ENCODE data around the gene HSP90B1. TPM values are rescaled to one million over a fixed set of nuclear protein-coding genes. Genes with fewer than 3 reads are reported as not detected.

Gene HSP90B1
- total and polyA plus RNA-seq, 2 of the 13 experiments (the other 11 are each of a cell fraction or from before 2014, with no cell fraction given): 800 to 954 TPM

DNA sequence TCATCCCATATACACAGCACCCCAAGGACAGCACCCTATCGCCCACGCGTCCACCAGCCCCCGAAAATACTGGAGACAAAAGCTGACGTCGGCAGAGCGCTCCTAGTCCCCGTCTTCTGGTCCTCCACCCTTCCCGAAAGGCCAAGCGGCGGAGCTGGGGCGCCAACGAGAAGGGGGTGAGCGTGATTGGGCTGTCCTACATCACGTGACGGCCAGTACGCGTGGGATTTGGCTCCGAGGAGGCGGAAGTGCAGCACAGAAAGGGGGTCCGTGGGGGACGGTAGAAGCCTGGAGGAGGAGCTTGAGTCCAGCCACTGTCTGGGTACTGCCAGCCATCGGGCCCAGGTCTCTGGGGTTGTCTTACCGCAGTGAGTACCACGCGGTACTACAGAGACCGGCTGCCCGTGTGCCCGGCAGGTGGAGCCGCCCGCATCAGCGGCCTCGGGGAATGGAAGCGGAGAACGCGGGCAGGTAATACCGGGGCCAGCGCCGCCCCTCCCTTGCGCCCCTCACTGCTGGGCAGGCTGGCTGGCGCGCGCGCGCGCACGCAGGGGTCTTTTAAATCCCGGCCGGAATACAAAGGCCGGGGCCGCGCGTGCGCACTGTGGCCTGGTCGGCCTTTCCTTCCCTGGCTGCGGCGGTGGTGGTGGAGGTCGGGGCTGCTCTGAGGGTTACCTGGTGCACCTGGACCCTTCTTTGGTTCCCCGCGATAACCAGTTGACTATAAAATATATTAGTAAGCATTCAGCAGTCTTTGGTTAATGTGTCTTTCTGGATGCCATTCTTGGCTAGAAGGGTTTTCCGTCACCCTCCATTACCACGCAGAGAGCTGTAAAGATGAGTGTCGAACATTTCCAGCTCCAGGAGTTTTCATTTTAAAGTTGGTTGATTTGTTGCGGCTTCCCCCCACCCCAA is 35.6 kb downstream of the HSP90B1 start, which contains the start of gene TDG (continued):
- TF ChIP-seq, protein P1, sequence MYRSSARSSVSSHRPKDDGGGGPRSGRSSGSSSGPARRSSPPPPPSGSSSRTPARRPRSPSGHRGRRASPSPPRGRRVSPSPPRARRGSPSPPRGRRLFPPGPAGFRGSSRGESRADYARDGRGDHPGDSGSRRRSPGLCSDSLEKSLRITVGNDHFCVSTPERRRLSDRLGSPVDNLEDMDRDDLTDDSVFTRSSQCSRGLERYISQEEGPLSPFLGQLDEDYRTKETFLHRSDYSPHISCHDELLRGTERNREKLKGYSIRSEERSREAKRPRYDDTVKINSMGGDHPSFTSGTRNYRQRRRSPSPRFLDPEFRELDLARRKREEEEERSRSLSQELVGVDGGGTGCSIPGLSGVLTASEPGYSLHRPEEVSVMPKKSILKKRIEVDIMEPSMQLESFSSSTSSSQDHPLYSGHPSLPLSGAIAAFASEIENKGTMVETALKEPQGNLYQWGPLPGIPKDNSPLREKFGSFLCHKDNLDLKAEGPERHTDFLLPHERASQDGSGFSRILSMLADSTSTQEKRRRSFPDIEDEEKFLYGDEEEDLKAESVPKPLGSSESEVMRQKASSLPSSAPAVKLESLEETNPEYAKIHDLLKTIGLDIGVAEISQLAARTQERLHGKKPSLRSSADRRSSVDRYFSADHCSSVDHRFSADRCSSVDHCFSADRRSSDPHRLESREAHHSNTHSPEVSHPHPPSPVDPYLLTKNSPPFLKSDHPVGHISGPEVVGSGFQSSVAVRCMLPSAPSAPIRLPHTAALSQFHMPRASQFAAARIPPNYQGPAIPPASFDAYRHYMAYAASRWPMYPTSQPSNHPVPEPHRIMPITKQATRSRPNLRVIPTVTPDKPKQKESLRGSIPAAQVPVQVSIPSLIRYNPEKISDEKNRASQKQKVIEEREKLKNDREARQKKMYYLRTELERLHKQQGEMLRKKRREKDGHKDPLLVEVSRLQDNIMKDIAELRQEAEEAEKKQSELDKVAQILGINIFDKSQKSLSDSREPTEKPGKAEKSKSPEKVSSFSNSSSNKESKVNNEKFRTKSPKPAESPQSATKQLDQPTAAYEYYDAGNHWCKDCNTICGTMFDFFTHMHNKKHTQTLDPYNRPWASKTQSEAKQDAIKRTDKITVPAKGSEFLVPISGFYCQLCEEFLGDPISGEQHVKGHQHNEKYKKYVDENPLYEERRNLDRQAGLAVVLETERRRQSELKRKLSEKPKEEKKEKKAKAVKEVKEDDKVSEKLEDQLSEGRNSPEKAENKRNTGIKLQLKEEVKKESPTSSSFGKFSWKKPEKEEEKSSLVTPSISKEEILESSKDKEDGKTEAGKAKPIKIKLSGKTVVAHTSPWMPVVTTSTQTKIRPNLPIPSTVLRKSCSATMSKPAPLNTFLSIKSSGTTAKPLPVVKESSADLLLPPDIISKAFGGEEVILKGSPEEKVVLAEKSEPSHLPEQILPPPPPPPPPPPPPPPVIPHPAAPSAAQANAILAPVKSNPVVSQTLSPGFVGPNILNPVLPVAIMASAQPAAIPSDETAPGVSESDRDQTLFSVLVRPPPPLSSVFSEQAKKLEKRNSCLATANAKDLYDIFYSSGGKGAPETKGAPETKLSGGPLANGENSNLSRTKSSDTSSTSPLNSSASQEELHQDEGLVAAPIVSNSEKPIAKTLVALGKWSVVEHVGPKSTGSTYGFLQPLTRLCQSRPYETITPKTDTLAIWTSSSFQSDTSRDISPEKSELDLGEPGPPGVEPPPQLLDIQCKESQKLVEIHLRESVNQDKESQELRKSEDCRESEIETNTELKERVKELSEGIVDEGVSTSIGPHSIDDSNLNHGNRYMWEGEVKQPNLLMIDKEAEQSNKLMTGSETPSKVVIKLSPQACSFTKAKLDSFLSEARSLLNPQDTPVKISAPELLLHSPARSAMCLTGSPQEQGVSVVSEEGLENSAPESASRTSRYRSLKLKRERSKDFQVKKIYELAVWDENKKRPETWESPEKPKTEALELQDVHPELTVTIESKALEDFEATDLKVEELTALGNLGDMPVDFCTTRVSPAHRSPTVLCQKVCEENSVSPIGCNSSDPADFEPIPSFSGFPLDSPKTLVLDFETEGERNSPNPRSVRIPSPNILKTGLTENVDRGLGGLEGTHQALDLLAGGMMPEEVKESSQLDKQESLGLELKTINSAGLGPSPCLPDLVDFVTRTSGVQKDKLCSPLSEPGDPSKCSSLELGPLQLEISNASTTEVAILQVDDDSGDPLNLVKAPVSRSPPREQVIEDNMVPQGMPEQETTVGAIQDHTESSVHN (CRISPR knock-in tag; IDR thresholded peaks at IDR 0.05): peak; percentile 18; the same call in 1 of the 2 replicates
- TF ChIP-seq GPN1 (CRISPR knock-in tag; IDR thresholded peaks at IDR 0.05; ENCODE audit: borderline replicate concordance) (peak; percentile 22; the same call in 1 of the 2 replicates), IRF2 (CRISPR knock-in tag; IDR thresholded peaks at IDR 0.05) (peak; percentile 81), ZNF430 (CRISPR knock-in tag; IDR thresholded peaks at IDR 0.05) (peak; percentile 79; the same call in 1 of the 2 replicates), ZSCAN31 (CRISPR knock-in tag; IDR thresholded peaks at IDR 0.05; ENCODE audit: low read depth) (peak; percentile 90; the same call in 1 of the 2 replicates), HOXD1 (CRISPR knock-in tag; IDR thresholded peaks at IDR 0.05) (0 out of 2 replicates have a peak, but pooled peaks have one; percentile 45), NONO (IDR thresholded peaks at IDR 0.05) (no peak), NONO (CRISPR knock-in tag; conservative IDR thresholded peaks at IDR 0.05) (peak; percentile 95; the same call in 1 of the 2 replicates), KLF11 (CRISPR knock-in tag; IDR thresholded peaks at IDR 0.05) (peak; percentile 75), ZNF768 (CRISPR knock-in tag; IDR thresholded peaks at IDR 0.05) (peak; percentile 73), ZNF124 (CRISPR knock-in tag; IDR thresholded peaks at IDR 0.05) (peak; percentile 58; the same call in 1 of the 2 replicates), ZSCAN21 (CRISPR knock-in tag; IDR thresholded peaks at IDR 0.05; ENCODE audit: borderline replicate concordance) (peak; percentile 76; the same call in 1 of the 2 replicates), DR1 (CRISPR knock-in tag; IDR thresholded peaks at IDR 0.05) (peak; percentile 94)
- TF ChIP-seq, protein P2, sequence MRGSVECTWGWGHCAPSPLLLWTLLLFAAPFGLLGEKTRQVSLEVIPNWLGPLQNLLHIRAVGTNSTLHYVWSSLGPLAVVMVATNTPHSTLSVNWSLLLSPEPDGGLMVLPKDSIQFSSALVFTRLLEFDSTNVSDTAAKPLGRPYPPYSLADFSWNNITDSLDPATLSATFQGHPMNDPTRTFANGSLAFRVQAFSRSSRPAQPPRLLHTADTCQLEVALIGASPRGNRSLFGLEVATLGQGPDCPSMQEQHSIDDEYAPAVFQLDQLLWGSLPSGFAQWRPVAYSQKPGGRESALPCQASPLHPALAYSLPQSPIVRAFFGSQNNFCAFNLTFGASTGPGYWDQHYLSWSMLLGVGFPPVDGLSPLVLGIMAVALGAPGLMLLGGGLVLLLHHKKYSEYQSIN (CRISPR knock-in tag; IDR thresholded peaks at IDR 0.05; ENCODE audit: borderline replicate concordance): no peak
- TF ChIP-seq, protein P3, sequence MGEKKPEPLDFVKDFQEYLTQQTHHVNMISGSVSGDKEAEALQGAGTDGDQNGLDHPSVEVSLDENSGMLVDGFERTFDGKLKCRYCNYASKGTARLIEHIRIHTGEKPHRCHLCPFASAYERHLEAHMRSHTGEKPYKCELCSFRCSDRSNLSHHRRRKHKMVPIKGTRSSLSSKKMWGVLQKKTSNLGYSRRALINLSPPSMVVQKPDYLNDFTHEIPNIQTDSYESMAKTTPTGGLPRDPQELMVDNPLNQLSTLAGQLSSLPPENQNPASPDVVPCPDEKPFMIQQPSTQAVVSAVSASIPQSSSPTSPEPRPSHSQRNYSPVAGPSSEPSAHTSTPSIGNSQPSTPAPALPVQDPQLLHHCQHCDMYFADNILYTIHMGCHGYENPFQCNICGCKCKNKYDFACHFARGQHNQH (CRISPR knock-in tag; IDR thresholded peaks at IDR 0.05): peak; percentile 66; the same call in 1 of the 2 replicates
- TF ChIP-seq, protein P4, sequence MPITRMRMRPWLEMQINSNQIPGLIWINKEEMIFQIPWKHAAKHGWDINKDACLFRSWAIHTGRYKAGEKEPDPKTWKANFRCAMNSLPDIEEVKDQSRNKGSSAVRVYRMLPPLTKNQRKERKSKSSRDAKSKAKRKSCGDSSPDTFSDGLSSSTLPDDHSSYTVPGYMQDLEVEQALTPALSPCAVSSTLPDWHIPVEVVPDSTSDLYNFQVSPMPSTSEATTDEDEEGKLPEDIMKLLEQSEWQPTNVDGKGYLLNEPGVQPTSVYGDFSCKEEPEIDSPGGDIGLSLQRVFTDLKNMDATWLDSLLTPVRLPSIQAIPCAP (CRISPR knock-in tag; IDR thresholded peaks at IDR 0.05; ENCODE audit: low read depth): no peak
- TF ChIP-seq, protein P5, sequence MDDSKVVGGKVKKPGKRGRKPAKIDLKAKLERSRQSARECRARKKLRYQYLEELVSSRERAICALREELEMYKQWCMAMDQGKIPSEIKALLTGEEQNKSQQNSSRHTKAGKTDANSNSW (CRISPR knock-in tag; IDR thresholded peaks at IDR 0.05; ENCODE audit: borderline replicate concordance): peak; percentile 87; the same call in 1 of the 2 replicates
